Stimulated activated CD4-positive, alpha-beta T cell treated with anti-CD3 and anti-CD28 coated beads, Interleukin-1b, Interleukin-23, amount 100 ng/mL, for 4 hours (primary cell): ENCODE measurements around the gene PDXDC1.
"Not testable (repeated sequence)": the region's sequence is repeated elsewhere in the genome, so short reads cannot be mapped to it uniquely, and the experiment has no call there.

ENCODE experiments used
- DNase-seq, 2 donors: peaks; one replicate each; pipeline ENCODE4 v3.0.0-alpha.2; 2020; ENCODE audit warnings: low read depth in 2 of 2

The PDXDC1 gene

GRCh38 chr16:15062085-15062810, 87.4 kb downstream of the PDXDC1 start:
- DNase-seq, result not testable (repeated sequence)

DNA sequence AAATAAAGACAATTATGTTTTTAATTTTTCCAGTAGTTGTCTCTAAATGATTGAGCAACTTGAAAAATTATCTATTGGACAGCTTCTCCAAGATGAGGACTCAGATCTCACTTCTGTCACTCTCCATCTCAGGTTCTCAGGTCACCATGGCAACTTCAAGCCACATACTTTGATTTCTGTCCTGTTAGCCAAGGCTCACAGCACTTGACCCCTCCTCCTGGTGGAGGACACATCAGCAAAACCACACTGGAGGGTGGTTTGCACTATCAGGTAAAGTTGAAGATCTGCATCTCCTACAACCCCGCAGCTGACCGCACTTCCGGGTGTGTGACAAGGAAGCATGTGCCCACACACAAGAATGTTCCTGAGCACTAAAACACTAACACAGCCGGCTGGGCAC, 91.1 kb downstream of the PDXDC1 start:
- not testable (repeated sequence) for DNase-seq

DNA sequence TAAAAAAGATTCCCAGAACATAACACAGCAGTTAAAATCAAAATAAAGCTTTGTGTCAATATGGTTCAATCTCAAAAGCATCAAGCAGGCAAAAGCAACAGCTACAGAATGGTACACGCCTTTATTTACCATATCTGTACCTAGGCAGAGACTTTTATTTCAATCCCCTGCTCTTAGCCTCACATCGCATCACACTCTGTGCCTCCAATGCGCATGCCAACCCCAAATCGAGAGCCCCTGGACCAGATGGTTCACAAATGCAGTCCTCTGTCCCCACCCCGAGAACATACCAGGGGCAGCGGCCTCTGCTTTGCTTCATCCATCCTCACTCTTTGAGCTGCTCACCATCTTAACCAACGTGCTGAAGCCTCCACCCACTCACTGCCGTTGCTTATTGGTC, 91.9 kb downstream of the PDXDC1 start:
- DNase-seq, result not testable (repeated sequence)

DNA sequence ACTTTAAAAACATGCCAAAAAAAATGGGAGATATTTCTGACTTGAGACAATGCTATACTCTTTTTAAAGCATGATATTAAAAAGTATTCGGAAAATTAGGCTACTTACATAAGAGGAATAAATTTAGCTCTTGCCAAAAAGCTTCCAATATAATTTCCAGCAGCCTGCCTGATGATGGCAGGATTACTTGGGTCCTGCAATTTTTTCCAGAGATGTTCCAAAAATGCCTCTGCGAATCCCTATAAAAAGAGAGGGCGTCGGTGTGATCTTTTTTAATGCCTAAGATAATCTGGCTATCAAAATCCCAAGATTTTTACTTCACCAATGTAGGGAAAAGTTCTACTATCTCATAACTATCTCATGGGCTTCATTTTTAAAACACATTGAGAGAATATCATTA, 96.2 kb downstream of the PDXDC1 start:
- DNase-seq, result not testable (repeated sequence)

- not testable (repeated sequence) for DNase-seq
These were observed 97.3 kb downstream of the PDXDC1 start for GRCh38 chr16:15071916-15072769.

DNA sequence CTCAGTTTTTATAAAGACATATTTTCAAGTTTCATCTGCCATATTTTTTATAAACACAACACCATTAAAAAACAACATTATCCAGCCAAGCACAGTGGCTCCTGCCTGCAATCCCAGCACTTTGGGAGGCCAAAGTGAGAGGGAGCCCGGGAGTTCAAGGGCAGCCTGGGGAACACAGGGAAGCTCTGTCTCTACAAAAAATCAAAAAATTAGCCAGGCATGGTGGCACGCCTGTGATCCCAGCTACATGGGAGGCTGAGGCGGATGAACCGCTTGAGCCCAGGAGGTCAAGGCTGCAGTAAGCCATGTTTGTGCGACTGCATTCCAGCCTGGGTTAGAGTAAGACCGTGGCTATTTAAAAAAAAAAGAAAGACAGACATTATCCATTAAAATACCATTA, 98.3 kb downstream of the PDXDC1 start:
- no peak for DNase-seq

GRCh38 chr16:15076161-15076560, 101.3 kb downstream of the PDXDC1 start:
- DNase-seq, result not testable (repeated sequence)

DNA sequence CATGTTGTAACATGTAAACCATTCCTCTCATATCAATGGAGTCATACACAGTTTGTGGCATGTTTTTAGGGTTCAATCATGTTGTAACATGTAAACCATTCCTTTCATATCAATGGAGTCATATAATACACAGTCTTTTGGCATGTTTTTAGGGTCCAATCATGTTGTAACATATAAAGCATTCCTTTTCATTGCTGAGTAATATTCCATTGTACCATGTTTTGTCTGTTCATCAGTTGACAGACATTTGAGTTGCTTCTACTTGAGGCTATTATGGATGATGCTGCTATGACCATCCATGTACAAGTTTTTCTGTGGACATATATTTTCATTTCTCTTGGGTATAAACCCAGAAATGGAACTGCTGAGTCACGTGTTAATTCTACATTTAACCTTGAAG, 106.1 kb downstream of the PDXDC1 start:
- not testable (repeated sequence) for DNase-seq

- not testable (repeated sequence) for DNase-seq
These were observed 108.0 kb downstream of the PDXDC1 start for GRCh38 chr16:15082788-15083187.

DNA sequence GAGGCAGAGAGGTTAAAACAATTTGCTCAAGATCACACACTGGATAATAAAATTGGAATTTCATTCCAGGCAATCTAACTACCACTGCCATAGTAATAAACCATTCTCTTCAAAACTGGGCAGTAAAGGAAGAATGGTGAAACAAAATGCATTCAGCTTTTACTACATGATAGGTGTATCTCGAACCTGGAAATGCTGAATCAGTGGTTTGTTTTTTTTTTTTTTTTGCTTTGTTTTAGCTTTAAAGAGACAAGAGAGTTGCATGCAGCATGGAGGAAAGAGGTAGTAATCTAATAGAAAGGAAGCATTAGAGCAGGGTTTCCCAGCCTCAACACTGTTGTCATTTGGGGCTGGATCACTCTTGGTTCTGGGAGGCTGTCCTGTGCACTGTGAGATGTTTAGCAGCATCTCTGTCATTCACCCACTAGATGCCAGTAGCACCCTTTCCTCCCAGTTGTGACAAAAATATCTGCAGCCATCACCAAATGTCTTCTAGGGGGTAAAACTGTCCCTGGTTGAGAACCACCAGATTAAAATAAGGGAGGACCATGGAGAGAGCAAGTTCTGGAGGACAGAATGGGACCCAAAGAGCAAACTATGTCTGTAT, 115.9 kb downstream of the PDXDC1 start:
- not testable (repeated sequence) for DNase-seq

- not testable (repeated sequence) for DNase-seq
These were observed 118.7 kb downstream of the PDXDC1 start for GRCh38 chr16:15093571-15093954.

GRCh38 chr16:15093955-15094827, 119.4 kb downstream of the PDXDC1 start, which contains the start of gene RRN3:
Gene RRN3, minus strand, starts transcription at chr16:15094272. Its CDS starts 39 bp downstream, at chr16:15094233.
- peak; percentile 70 to 81 for DNase-seq

GRCh38 chr16:15096583-15096972, 121.8 kb downstream of the PDXDC1 start:
- DNase-seq, result not testable (repeated sequence)

GRCh38 chr16:15099366-15099909, 124.6 kb downstream of the PDXDC1 start:
- DNase-seq, result not testable (repeated sequence)

GRCh38 chr16:15100372-15100987, 125.7 kb downstream of the PDXDC1 start:
- DNase-seq, result not testable (repeated sequence)

DNA sequence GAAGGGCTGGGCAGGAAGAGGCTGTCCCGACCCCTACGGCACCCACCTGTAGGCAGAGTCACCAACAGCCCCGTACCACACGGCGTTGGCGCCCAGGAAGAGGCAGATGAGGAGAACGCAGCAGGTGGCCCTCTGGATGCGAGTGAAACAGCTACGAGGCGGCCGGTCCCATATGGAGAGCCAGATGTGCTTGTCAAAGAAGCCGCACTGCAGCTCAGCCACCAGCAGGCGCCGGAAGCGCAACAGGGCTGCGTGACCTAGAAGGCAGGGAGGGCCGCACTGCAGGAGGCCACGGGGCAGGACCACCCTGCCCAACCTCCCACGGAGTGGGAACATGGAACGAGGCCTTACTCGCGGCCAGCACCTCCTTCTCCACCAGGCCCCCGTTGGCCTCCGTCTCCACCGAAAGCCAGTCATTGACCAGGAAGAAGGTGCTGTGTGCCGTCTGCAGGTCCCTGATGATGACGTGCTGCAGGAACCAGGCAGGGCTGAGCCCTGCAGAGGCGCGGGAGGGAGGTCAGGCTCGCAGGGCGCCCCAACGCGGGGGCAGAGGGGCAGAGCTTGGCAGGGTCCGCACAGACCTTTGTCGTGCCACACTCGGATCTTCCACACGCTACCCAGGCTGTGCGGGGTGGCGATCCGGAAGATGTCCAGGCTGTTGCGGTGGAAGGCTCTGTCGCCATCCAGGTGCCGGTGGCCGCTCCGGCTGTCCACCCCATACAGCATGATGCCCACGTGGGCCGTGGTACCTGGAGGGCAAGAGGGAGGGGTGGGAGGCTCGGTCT, 153.0 kb downstream of the PDXDC1 start:
- DNase-seq, result not testable (repeated sequence)

- not testable (repeated sequence) for DNase-seq
These were observed 155.6 kb downstream of the PDXDC1 start for GRCh38 chr16:15130256-15130932.

- not testable (repeated sequence) for DNase-seq
These were observed 156.3 kb downstream of the PDXDC1 start for GRCh38 chr16:15130943-15131700.
